Right hindlimb (tissue), 1 donor: ENCODE results near the gene SPARC.
A peak's percentile ranks its signal among the peaks of the same experiment; 100 is the strongest.

Experiments
- DNase-seq: peaks from one replicate; pipeline ENCODE4 v3.0.0-alpha.2; 2018

SPARC gene

GRCh38 chr5:151657114-151657513 lies 29.6 kb downstream of the SPARC start:
- DNase-seq, result no peak

GRCh38 chr5:151656311-151656710 lies 30.4 kb downstream of the SPARC start:
- no peak for DNase-seq

GRCh38 chr5:151651997-151652645 lies 34.6 kb downstream of the SPARC start:
- peak; percentile 87 for DNase-seq

- DNase-seq, result no peak
Measured at GRCh38 chr5:151648988-151649387, 37.7 kb downstream of the SPARC start.

GRCh38 chr5:151648089-151648488 lies 38.6 kb downstream of the SPARC start:
- DNase-seq, result no peak

GRCh38 chr5:151647320-151647861 lies 39.3 kb downstream of the SPARC start:
- no peak for DNase-seq

- DNase-seq, result no peak
Measured at GRCh38 chr5:151646334-151646733, 40.4 kb downstream of the SPARC start.

GRCh38 chr5:151643388-151643787 lies 43.3 kb downstream of the SPARC start:
- DNase-seq, result no peak

GRCh38 chr5:151642472-151643140 lies 44.1 kb downstream of the SPARC start:
- no peak for DNase-seq

GRCh38 chr5:151638619-151639018 lies 48.1 kb downstream of the SPARC start:
- no peak for DNase-seq

GRCh38 chr5:151637676-151638075 lies 49.0 kb downstream of the SPARC start:
- no peak for DNase-seq

- no peak for DNase-seq
Measured at GRCh38 chr5:151633892-151634291, 52.8 kb downstream of the SPARC start.

- DNase-seq, result no peak
Measured at GRCh38 chr5:151632941-151633340, 53.8 kb downstream of the SPARC start.

- no peak for DNase-seq
Measured at GRCh38 chr5:151632524-151632923, 54.2 kb downstream of the SPARC start.

GRCh38 chr5:151631941-151632340 lies 54.8 kb downstream of the SPARC start:
- no peak for DNase-seq

GRCh38 chr5:151630088-151630487 lies 56.6 kb downstream of the SPARC start:
- DNase-seq, result no peak

GRCh38 chr5:151628112-151628823 lies 58.4 kb downstream of the SPARC start:
- no peak for DNase-seq

- DNase-seq, result no peak
Measured at GRCh38 chr5:151627650-151628049, 59.1 kb downstream of the SPARC start.

- no peak for DNase-seq
Measured at GRCh38 chr5:151625285-151625684, 61.4 kb downstream of the SPARC start.

- DNase-seq, result peak; percentile 49
Measured at GRCh38 chr5:151624476-151624875, 62.2 kb downstream of the SPARC start.

GRCh38 chr5:151622367-151623088 lies 64.2 kb downstream of the SPARC start:
- DNase-seq, result no peak

- no peak for DNase-seq
Measured at GRCh38 chr5:151620461-151620840, 66.3 kb downstream of the SPARC start.

GRCh38 chr5:151619812-151620460 lies 66.8 kb downstream of the SPARC start:
- DNase-seq, result no peak
